ENCODE results near the gene SUGCT. TPM values are rescaled to one million over a fixed set of nuclear protein-coding genes. Genes with fewer than 3 reads are reported as not detected.

The SUGCT gene
- total RNA-seq, 2 experiments from 2014 or later: not detected

- H3K9me3 Mint-ChIP-seq: peaks cover 9% of the 10 kb centered on the region
- H3K4me1 Mint-ChIP-seq: no peaks in the 10 kb centered on the region
- no peak for DNase-seq
- no peaks in the 10 kb centered on the region for H3K27me3 Mint-ChIP-seq
- no peaks in the 10 kb centered on the region for H3K36me3 Mint-ChIP-seq (ENCODE audit: low read depth)
- H3K4me3 Mint-ChIP-seq: no peak overlapping the region
- H3K27ac Mint-ChIP-seq: no peak overlapping the region
- CTCF ChIA-PET: no interaction called here
- POLR2A ChIA-PET: no interaction called here
Measured at GRCh38 chr7:40437936-40438634, 303.3 kb downstream of the SUGCT start.

- Mint-ChIP-seq H3K9me3 (peaks cover 9% of the 10 kb centered on the region), H3K36me3 (ENCODE audit: low read depth) (no peaks in the 10 kb centered on the region), H3K27ac (no peak overlapping the region), H3K4me1 (no peaks in the 10 kb centered on the region), H3K27me3 (no peaks in the 10 kb centered on the region), H3K4me3 (no peak overlapping the region)
- no peak for DNase-seq
- POLR2A ChIA-PET: no interaction called here
- CTCF ChIA-PET: no interaction called here
Measured at GRCh38 chr7:40439686-40440085, 304.9 kb downstream of the SUGCT start.

- DNase-seq: no peak
- CTCF ChIA-PET: no interaction called here
- Mint-ChIP-seq H3K27me3 (no peaks in the 10 kb centered on the region), H3K27ac (no peak overlapping the region), H3K4me1 (no peaks in the 10 kb centered on the region), H3K36me3 (ENCODE audit: low read depth) (no peaks in the 10 kb centered on the region), H3K9me3 (no peaks in the 10 kb centered on the region), H3K4me3 (no peak overlapping the region)
- POLR2A ChIA-PET: no interaction called here
Measured at GRCh38 chr7:40447345-40447744, 312.5 kb downstream of the SUGCT start.

GRCh38 chr7:40455485-40455884, 320.7 kb downstream of the SUGCT start:
- Mint-ChIP-seq H3K36me3 (ENCODE audit: low read depth) (no peaks in the 10 kb centered on the region), H3K4me1 (no peaks in the 10 kb centered on the region), H3K27me3 (no peaks in the 10 kb centered on the region), H3K4me3 (no peak overlapping the region), H3K9me3 (no peaks in the 10 kb centered on the region), H3K27ac (no peak overlapping the region)
- no peak for DNase-seq
- ChIA-PET CTCF (no interaction called here), POLR2A (no interaction called here)

- Mint-ChIP-seq H3K36me3 (ENCODE audit: low read depth) (no peaks in the 10 kb centered on the region), H3K4me1 (no peaks in the 10 kb centered on the region), H3K27ac (no peak overlapping the region), H3K27me3 (no peaks in the 10 kb centered on the region), H3K9me3 (peaks cover 6% of the 10 kb centered on the region), H3K4me3 (no peak overlapping the region)
- POLR2A ChIA-PET: no interaction called here
- no peak for DNase-seq
- CTCF ChIA-PET: no interaction called here
Measured at GRCh38 chr7:40457776-40458480, 323.1 kb downstream of the SUGCT start.

GRCh38 chr7:40463446-40463845, 328.6 kb downstream of the SUGCT start:
- H3K36me3 Mint-ChIP-seq (ENCODE audit: low read depth): no peaks in the 10 kb centered on the region
- POLR2A ChIA-PET: no interaction called here
- no peak for DNase-seq

GRCh38 chr7:40468891-40469864, 334.4 kb downstream of the SUGCT start:
- no peaks in the 10 kb centered on the region for H3K4me1 Mint-ChIP-seq
- no peak for DNase-seq
- no peak overlapping the region for H3K4me3 Mint-ChIP-seq
- no peaks in the 10 kb centered on the region for H3K27me3 Mint-ChIP-seq
- H3K27ac Mint-ChIP-seq: no peak overlapping the region
- H3K36me3 Mint-ChIP-seq (ENCODE audit: low read depth): no peaks in the 10 kb centered on the region
- no peaks in the 10 kb centered on the region for H3K9me3 Mint-ChIP-seq
- POLR2A ChIA-PET: no interaction called here
- CTCF ChIA-PET: no interaction called here

More at GRCh38 chr7:40463446-40463845, 328.6 kb downstream of the SUGCT start:
- Mint-ChIP-seq H3K27ac (no peak overlapping the region), H3K27me3 (no peaks in the 10 kb centered on the region), H3K4me3 (no peak overlapping the region), H3K9me3 (peaks cover 6% of the 10 kb centered on the region), H3K4me1 (no peaks in the 10 kb centered on the region)
- CTCF ChIA-PET: no interaction called here

GRCh38 chr7:40470091-40470592, 335.3 kb downstream of the SUGCT start:
- Mint-ChIP-seq H3K4me1 (peaks cover 2% of the 10 kb centered on the region), H3K36me3 (ENCODE audit: low read depth) (no peaks in the 10 kb centered on the region), H3K4me3 (no peak overlapping the region), H3K9me3 (no peaks in the 10 kb centered on the region), H3K27ac (no peak overlapping the region), H3K27me3 (no peaks in the 10 kb centered on the region)
- CTCF ChIA-PET: no interaction called here
- POLR2A ChIA-PET: no interaction called here
- DNase-seq: no peak

GRCh38 chr7:40470817-40471216, 336.0 kb downstream of the SUGCT start:
- no peaks in the 10 kb centered on the region for H3K9me3 Mint-ChIP-seq
- ChIA-PET CTCF (no interaction called here), POLR2A (no interaction called here)
- H3K27me3 Mint-ChIP-seq: no peaks in the 10 kb centered on the region
- H3K4me1 Mint-ChIP-seq: peaks cover 5% of the 10 kb centered on the region
- H3K27ac Mint-ChIP-seq: no peak overlapping the region
- DNase-seq: no peak
- H3K4me3 Mint-ChIP-seq: no peak overlapping the region
- no peaks in the 10 kb centered on the region for H3K36me3 Mint-ChIP-seq (ENCODE audit: low read depth)

- Mint-ChIP-seq H3K27ac (no peak overlapping the region), H3K4me3 (no peak overlapping the region), H3K27me3 (no peaks in the 10 kb centered on the region), H3K36me3 (ENCODE audit: low read depth) (no peaks in the 10 kb centered on the region), H3K4me1 (peaks cover 5% of the 10 kb centered on the region), H3K9me3 (no peaks in the 10 kb centered on the region)
- ChIA-PET CTCF (no interaction called here), POLR2A (no interaction called here)
- no peak for DNase-seq
Measured at GRCh38 chr7:40471891-40472290, 337.1 kb downstream of the SUGCT start.

GRCh38 chr7:40474790-40475680, 340.2 kb downstream of the SUGCT start:
- no peak for DNase-seq
- POLR2A ChIA-PET: no interaction called here
- H3K27ac Mint-ChIP-seq: no peak overlapping the region

GRCh38 chr7:40475681-40475982, 340.8 kb downstream of the SUGCT start:
- CTCF ChIA-PET: no interaction called here
- POLR2A ChIA-PET: no interaction called here
- Mint-ChIP-seq H3K36me3 (ENCODE audit: low read depth) (no peaks in the 10 kb centered on the region), H3K27ac (no peak overlapping the region), H3K4me3 (no peak overlapping the region), H3K9me3 (no peaks in the 10 kb centered on the region), H3K27me3 (no peaks in the 10 kb centered on the region), H3K4me1 (peaks cover 5% of the 10 kb centered on the region)
- no peak for DNase-seq

More at GRCh38 chr7:40474790-40475680, 340.2 kb downstream of the SUGCT start:
- CTCF ChIA-PET: no interaction called here
- Mint-ChIP-seq H3K4me1 (peaks cover 5% of the 10 kb centered on the region), H3K4me3 (no peak overlapping the region), H3K36me3 (ENCODE audit: low read depth) (no peaks in the 10 kb centered on the region), H3K9me3 (no peaks in the 10 kb centered on the region), H3K27me3 (no peaks in the 10 kb centered on the region)

GRCh38 chr7:40477094-40477493, 342.3 kb downstream of the SUGCT start:
- POLR2A ChIA-PET: no interaction called here
- CTCF ChIA-PET: no interaction called here
- H3K27me3 Mint-ChIP-seq: no peaks in the 10 kb centered on the region
- no peaks in the 10 kb centered on the region for H3K9me3 Mint-ChIP-seq
- no peaks in the 10 kb centered on the region for H3K36me3 Mint-ChIP-seq (ENCODE audit: low read depth)
- no peak for DNase-seq
- no peak overlapping the region for H3K4me3 Mint-ChIP-seq
- H3K27ac Mint-ChIP-seq: no peak overlapping the region
- H3K4me1 Mint-ChIP-seq: peaks cover 5% of the 10 kb centered on the region

All from activated CD4-positive, alpha-beta memory T cell treated with anti-CD3 and anti-CD28 coated beads, Interleukin-2, amount 10 ng/mL, durations not matched to agents 7 days and 5 days (primary cell).